ENCODE measurements around the gene RBM48.

DNA sequence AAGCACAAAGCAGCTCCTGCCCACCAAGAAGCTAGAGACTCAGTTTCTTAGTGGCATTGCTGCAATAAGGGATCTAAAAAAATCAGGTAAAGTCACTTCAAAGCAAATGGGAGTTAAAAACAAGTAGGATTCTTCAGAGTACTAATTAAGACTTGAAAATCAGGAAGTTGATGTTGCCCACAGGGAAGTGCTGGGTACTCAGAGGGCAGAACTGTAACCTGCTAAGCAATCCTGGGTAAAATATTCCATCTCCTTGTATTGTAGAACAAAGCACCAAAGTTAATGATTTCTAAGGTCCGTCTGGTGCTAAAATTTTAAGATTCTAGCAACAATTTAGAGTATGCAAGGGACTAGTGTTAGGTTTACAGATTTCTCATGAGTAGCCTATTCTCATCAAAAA, 8.6 kb upstream of the RBM48 start:
- no peak for TF ChIP-seq POLR2AphosphoS5 (IDR thresholded peaks at IDR 0.05; ENCODE audit: low read depth, low read length)
- TF ChIP-seq ZNF274 (IDR thresholded peaks at IDR 0.05; ENCODE audit: borderline replicate concordance, extremely low read depth, low read length): no peak
- no peak for TF ChIP-seq EP300 (IDR thresholded peaks at IDR 0.05; ENCODE audit: borderline replicate concordance in 1 of 2, low read depth in 2 of 2, low read length in 2 of 2)
- TF ChIP-seq, protein P1, sequence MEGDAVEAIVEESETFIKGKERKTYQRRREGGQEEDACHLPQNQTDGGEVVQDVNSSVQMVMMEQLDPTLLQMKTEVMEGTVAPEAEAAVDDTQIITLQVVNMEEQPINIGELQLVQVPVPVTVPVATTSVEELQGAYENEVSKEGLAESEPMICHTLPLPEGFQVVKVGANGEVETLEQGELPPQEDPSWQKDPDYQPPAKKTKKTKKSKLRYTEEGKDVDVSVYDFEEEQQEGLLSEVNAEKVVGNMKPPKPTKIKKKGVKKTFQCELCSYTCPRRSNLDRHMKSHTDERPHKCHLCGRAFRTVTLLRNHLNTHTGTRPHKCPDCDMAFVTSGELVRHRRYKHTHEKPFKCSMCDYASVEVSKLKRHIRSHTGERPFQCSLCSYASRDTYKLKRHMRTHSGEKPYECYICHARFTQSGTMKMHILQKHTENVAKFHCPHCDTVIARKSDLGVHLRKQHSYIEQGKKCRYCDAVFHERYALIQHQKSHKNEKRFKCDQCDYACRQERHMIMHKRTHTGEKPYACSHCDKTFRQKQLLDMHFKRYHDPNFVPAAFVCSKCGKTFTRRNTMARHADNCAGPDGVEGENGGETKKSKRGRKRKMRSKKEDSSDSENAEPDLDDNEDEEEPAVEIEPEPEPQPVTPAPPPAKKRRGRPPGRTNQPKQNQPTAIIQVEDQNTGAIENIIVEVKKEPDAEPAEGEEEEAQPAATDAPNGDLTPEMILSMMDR (IDR thresholded peaks at IDR 0.05; ENCODE audit: control extremely low read depth in 1 of 3, insufficient read depth in 1 of 3, low read depth in 1 of 3, low read length in 3 of 3): no peak
- TF ChIP-seq, protein P2, sequence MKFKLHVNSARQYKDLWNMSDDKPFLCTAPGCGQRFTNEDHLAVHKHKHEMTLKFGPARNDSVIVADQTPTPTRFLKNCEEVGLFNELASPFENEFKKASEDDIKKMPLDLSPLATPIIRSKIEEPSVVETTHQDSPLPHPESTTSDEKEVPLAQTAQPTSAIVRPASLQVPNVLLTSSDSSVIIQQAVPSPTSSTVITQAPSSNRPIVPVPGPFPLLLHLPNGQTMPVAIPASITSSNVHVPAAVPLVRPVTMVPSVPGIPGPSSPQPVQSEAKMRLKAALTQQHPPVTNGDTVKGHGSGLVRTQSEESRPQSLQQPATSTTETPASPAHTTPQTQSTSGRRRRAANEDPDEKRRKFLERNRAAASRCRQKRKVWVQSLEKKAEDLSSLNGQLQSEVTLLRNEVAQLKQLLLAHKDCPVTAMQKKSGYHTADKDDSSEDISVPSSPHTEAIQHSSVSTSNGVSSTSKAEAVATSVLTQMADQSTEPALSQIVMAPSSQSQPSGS (IDR thresholded peaks at IDR 0.05; ENCODE audit: low read length): no peak
- TF ChIP-seq POLR2A (IDR thresholded peaks at IDR 0.05; ENCODE audit: control extremely low read depth in 1 of 2, low read depth in 2 of 2, low read length in 2 of 2): no peak
- TF ChIP-seq, protein P3, sequence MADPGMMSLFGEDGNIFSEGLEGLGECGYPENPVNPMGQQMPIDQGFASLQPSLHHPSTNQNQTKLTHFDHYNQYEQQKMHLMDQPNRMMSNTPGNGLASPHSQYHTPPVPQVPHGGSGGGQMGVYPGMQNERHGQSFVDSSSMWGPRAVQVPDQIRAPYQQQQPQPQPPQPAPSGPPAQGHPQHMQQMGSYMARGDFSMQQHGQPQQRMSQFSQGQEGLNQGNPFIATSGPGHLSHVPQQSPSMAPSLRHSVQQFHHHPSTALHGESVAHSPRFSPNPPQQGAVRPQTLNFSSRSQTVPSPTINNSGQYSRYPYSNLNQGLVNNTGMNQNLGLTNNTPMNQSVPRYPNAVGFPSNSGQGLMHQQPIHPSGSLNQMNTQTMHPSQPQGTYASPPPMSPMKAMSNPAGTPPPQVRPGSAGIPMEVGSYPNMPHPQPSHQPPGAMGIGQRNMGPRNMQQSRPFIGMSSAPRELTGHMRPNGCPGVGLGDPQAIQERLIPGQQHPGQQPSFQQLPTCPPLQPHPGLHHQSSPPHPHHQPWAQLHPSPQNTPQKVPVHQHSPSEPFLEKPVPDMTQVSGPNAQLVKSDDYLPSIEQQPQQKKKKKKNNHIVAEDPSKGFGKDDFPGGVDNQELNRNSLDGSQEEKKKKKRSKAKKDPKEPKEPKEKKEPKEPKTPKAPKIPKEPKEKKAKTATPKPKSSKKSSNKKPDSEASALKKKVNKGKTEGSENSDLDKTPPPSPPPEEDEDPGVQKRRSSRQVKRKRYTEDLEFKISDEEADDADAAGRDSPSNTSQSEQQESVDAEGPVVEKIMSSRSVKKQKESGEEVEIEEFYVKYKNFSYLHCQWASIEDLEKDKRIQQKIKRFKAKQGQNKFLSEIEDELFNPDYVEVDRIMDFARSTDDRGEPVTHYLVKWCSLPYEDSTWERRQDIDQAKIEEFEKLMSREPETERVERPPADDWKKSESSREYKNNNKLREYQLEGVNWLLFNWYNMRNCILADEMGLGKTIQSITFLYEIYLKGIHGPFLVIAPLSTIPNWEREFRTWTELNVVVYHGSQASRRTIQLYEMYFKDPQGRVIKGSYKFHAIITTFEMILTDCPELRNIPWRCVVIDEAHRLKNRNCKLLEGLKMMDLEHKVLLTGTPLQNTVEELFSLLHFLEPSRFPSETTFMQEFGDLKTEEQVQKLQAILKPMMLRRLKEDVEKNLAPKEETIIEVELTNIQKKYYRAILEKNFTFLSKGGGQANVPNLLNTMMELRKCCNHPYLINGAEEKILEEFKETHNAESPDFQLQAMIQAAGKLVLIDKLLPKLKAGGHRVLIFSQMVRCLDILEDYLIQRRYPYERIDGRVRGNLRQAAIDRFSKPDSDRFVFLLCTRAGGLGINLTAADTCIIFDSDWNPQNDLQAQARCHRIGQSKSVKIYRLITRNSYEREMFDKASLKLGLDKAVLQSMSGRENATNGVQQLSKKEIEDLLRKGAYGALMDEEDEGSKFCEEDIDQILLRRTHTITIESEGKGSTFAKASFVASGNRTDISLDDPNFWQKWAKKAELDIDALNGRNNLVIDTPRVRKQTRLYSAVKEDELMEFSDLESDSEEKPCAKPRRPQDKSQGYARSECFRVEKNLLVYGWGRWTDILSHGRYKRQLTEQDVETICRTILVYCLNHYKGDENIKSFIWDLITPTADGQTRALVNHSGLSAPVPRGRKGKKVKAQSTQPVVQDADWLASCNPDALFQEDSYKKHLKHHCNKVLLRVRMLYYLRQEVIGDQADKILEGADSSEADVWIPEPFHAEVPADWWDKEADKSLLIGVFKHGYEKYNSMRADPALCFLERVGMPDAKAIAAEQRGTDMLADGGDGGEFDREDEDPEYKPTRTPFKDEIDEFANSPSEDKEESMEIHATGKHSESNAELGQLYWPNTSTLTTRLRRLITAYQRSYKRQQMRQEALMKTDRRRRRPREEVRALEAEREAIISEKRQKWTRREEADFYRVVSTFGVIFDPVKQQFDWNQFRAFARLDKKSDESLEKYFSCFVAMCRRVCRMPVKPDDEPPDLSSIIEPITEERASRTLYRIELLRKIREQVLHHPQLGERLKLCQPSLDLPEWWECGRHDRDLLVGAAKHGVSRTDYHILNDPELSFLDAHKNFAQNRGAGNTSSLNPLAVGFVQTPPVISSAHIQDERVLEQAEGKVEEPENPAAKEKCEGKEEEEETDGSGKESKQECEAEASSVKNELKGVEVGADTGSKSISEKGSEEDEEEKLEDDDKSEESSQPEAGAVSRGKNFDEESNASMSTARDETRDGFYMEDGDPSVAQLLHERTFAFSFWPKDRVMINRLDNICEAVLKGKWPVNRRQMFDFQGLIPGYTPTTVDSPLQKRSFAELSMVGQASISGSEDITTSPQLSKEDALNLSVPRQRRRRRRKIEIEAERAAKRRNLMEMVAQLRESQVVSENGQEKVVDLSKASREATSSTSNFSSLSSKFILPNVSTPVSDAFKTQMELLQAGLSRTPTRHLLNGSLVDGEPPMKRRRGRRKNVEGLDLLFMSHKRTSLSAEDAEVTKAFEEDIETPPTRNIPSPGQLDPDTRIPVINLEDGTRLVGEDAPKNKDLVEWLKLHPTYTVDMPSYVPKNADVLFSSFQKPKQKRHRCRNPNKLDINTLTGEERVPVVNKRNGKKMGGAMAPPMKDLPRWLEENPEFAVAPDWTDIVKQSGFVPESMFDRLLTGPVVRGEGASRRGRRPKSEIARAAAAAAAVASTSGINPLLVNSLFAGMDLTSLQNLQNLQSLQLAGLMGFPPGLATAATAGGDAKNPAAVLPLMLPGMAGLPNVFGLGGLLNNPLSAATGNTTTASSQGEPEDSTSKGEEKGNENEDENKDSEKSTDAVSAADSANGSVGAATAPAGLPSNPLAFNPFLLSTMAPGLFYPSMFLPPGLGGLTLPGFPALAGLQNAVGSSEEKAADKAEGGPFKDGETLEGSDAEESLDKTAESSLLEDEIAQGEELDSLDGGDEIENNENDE (IDR thresholded peaks at IDR 0.05; ENCODE audit: insufficient replicate concordance, low read length): no peak
- TF ChIP-seq BRCA1 (IDR thresholded peaks at IDR 0.05; ENCODE audit: low read depth, low read length): no peak
- TF ChIP-seq, protein P4, sequence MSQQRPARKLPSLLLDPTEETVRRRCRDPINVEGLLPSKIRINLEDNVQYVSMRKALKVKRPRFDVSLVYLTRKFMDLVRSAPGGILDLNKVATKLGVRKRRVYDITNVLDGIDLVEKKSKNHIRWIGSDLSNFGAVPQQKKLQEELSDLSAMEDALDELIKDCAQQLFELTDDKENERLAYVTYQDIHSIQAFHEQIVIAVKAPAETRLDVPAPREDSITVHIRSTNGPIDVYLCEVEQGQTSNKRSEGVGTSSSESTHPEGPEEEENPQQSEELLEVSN (IDR thresholded peaks at IDR 0.05): no peak

All from H1 (cell line).